HEK293 (cell line): ENCODE data around the gene CELF1.

Experiments used
- CTCF ChIA-PET: fragments of 350-600 bp; formaldehyde crosslinking; extraction: SDS; loops from one replicate; lab custom pipeline; 2021; ENCODE audit warnings: antibody characterized with exemption; lab: Yijun Ruan, JAX
- POLR2A ChIA-PET: fragments of 300-600 bp; formaldehyde crosslinking; extraction: SDS; loops from one replicate; lab custom pipeline; 2020; ENCODE audit warnings: antibody characterized with exemption, inconsistent platforms; lab: Yijun Ruan, JAX
- H3K27ac ChIP-seq: fragments of 200-500 bp; sonication (Bioruptor generic); 2 replicates; pipeline ENCODE4 v1.5.1; 2014; ENCODE audit warnings: low read depth, low read length, control low read depth, inconsistent platforms; ENCODE audit errors: extremely low read depth
- H3K36me3 ChIP-seq, 2 experiments: fragments of 200-500 bp in 1 of 2; sonication (Bioruptor generic) in 1 of 2; 1 replicate in 1 of 2; 2 replicates in 1 of 2; pipeline ENCODE4 v1.5.1; 2014 to 2017; ENCODE audit warnings: inconsistent platforms in 2 of 2, low read length in 2 of 2; ENCODE audit not compliant: control insufficient read depth in 2 of 2, insufficient read depth in 1 of 2
- H3K4me1 ChIP-seq: fragments of 200-500 bp; sonication (Bioruptor generic); 2 replicates; pipeline ENCODE4 v1.5.1; 2014; ENCODE audit warnings: mild to moderate bottlenecking, low read length, inconsistent platforms; ENCODE audit not compliant: control insufficient read depth, insufficient read depth
- H3K4me3 ChIP-seq: 2 replicates; pipeline ENCODE4 v1.5.1; 2011; ENCODE audit warnings: low read depth, mild to moderate bottlenecking, control low read depth, low read length, moderate library complexity
- H3K9me3 ChIP-seq: fragments of 200-500 bp; sonication (Bioruptor generic); 2 replicates; pipeline ENCODE4 v1.5.1; 2014; ENCODE audit warnings: low read depth, low read length, inconsistent platforms; ENCODE audit not compliant: control insufficient read depth, insufficient read depth
- GLI2 ChIP-seq: fragments of 450-650 bp; formaldehyde crosslinking; IDR thresholded peaks from 2 replicates; pipeline ENCODE4; 2017; ENCODE audit warnings: missing biosample characterization, missing genetic modification characterization, low read depth, borderline replicate concordance
- PRDM1 ChIP-seq: fragments of 450-650 bp; formaldehyde crosslinking; IDR thresholded peaks from 2 replicates; pipeline ENCODE4; 2016; ENCODE audit warnings: missing biosample characterization, missing genetic modification characterization
- SETDB1 ChIP-seq: IDR thresholded peaks from one replicate; pipeline ENCODE4 v1.6.1; 2017; ENCODE audit warnings: mild to moderate bottlenecking, low read length, moderate library complexity, mixed read lengths; ENCODE audit not compliant: insufficient read length
- SP7 ChIP-seq: fragments of 450-650 bp; formaldehyde crosslinking; IDR thresholded peaks from 2 replicates; pipeline ENCODE4 v1.5.1; 2016; ENCODE audit warnings: missing biosample characterization, missing genetic modification characterization
- TCF7L2 ChIP-seq: IDR thresholded peaks from 2 replicates; pipeline ENCODE4 v1.6.1; 2011; ENCODE audit warnings: low read depth, mild to moderate bottlenecking, inconsistent platforms, low read length, moderate library complexity, borderline replicate concordance
- ZFHX2 ChIP-seq: fragments of 450-650 bp; formaldehyde crosslinking; conservative IDR thresholded peaks from 2 replicates; pipeline ENCODE4 v1.5.1; 2016; ENCODE audit warnings: missing biosample characterization, missing genetic modification characterization
- ZFP41 ChIP-seq: fragments of 450-650 bp; formaldehyde crosslinking; IDR thresholded peaks from 2 replicates; pipeline ENCODE4 v1.5.1; 2016; ENCODE audit warnings: missing biosample characterization, missing genetic modification characterization, borderline replicate concordance
- ZIC2 ChIP-seq: fragments of 450-650 bp; formaldehyde crosslinking; IDR thresholded peaks from 2 replicates; pipeline ENCODE4 v1.5.1; 2016; ENCODE audit warnings: missing biosample characterization, missing genetic modification characterization
- ZNF184 ChIP-seq: fragments of 450-650 bp; IDR thresholded peaks from 2 replicates; pipeline ENCODE4 v1.5.1; 2018; ENCODE audit warnings: missing biosample characterization, mild to moderate bottlenecking, missing genetic modification characterization
- ZNF23 ChIP-seq: fragments of 450-650 bp; formaldehyde crosslinking; IDR thresholded peaks from 2 replicates; pipeline ENCODE4 v1.5.1; 2016; ENCODE audit warnings: missing biosample characterization, missing genetic modification characterization, borderline replicate concordance
- ZNF274 ChIP-seq, 2 experiments: fragments of 200-500 bp in 1 of 2; fragments of 450-650 bp in 1 of 2; sonication (Bioruptor generic) in 1 of 2; formaldehyde crosslinking in 1 of 2; IDR thresholded peaks; 2 replicates each; pipeline versions ENCODE4 v1.5.1 to v1.6.1; 2014 to 2016; ENCODE audit warnings: borderline replicate concordance in 1 of 2, inconsistent platforms in 1 of 2, low read length in 1 of 2, missing biosample characterization in 1 of 2, missing genetic modification characterization in 1 of 2
- ZNF423 ChIP-seq: fragments of 450-650 bp; formaldehyde crosslinking; IDR thresholded peaks from 2 replicates; pipeline ENCODE4 v1.5.1; 2016; ENCODE audit warnings: missing biosample characterization, missing genetic modification characterization
- ZNF501 ChIP-seq: fragments of 450-650 bp; formaldehyde crosslinking; IDR thresholded peaks from 2 replicates; pipeline ENCODE4 v1.5.1; 2016; ENCODE audit warnings: missing biosample characterization, missing genetic modification characterization
- ZNF555 ChIP-seq: fragments of 450-650 bp; formaldehyde crosslinking; conservative IDR thresholded peaks from 2 replicates; pipeline ENCODE4 v1.5.1; 2017; ENCODE audit warnings: missing biosample characterization, mild to moderate bottlenecking, missing genetic modification characterization, inconsistent platforms
- ZNF596 ChIP-seq: fragments of 450-650 bp; IDR thresholded peaks from 2 replicates; pipeline ENCODE4 v1.5.0; 2018; ENCODE audit warnings: missing biosample characterization, mild to moderate bottlenecking, missing genetic modification characterization, moderate library complexity
- ZNF600 ChIP-seq: fragments of 450-650 bp; formaldehyde crosslinking; IDR thresholded peaks from 2 replicates; pipeline ENCODE4 v1.5.1; 2016; ENCODE audit warnings: missing biosample characterization, missing genetic modification characterization
- ZNF621 ChIP-seq: fragments of 450-650 bp; formaldehyde crosslinking; IDR thresholded peaks from 2 replicates; pipeline ENCODE4 v1.5.1; 2017; ENCODE audit warnings: missing biosample characterization, missing genetic modification characterization
- ZNF629 ChIP-seq: fragments of 450-650 bp; formaldehyde crosslinking; IDR thresholded peaks from 2 replicates; pipeline ENCODE4 v1.5.1; 2017; ENCODE audit warnings: missing biosample characterization, missing genetic modification characterization
- ZNF785 ChIP-seq: fragments of 450-650 bp; formaldehyde crosslinking; IDR thresholded peaks from 2 replicates; pipeline ENCODE4 v1.5.1; 2016; ENCODE audit warnings: missing biosample characterization, missing genetic modification characterization
- TF ChIP-seq, protein P1 (sequence below): fragments of 450-650 bp; formaldehyde crosslinking; IDR thresholded peaks from 2 replicates; pipeline ENCODE4 v1.5.1; 2017; ENCODE audit warnings: missing biosample characterization, missing genetic modification characterization
- TF ChIP-seq, protein P2 (sequence below): fragments of 450-650 bp; formaldehyde crosslinking; IDR thresholded peaks from 2 replicates; pipeline ENCODE4 v1.5.1; 2016; ENCODE audit warnings: missing biosample characterization, missing genetic modification characterization
- TF ChIP-seq, protein P3 (sequence below): fragments of 450-650 bp; formaldehyde crosslinking; IDR thresholded peaks from 2 replicates; pipeline ENCODE4 v1.5.1; 2016; ENCODE audit warnings: missing biosample characterization, missing genetic modification characterization

The CELF1 gene

DNA sequence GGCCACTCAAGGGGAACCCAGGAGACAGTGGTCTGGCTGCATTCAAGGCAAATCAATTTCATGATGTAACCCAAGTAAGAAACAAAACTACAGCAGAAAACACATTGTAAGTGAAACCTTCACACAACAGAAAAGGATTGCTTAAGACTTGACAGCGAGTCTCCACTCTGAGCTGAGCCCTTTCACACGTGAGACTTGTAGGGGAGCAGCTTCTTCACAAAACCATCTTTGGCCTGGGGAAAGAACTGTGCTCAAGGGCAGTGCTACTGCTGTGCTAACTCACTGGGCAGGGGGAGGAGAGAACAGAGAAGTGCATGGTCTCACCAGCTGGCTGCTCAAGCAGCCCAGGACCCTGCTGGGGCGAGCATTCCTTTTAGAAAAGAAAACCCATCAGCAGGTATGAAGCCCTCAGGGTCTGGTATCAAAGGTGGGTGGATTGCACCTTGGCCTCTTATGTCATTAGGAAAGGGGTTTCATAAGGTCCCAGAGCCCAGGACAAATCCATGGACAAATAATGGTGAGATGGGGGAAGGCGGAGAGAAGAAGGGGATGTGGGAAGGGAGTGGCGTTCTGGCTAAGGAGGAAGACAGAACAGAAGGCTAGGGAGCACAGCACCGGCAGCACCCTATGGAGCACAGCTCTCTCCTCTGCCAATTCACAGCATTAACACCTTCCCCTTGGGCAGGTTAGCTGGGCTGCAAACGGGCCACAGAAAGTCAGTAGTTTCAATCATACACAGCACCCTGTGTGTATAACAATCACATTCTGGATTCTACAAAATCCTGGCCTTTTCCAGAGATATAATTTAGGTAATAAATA, 83.4 kb downstream of the CELF1 start:
- peaks cover 12 to 89% of the 10 kb centered on the region in 2 experiments for H3K36me3 ChIP-seq
- no peak overlapping the region for H3K4me3 ChIP-seq
- ChIA-PET POLR2A (no interaction called here), CTCF (interaction anchor here (1.2 kb wide), 1 partner anchor 82 kb away, joined by 4 read pairs; no protein-coding TSS in a partner anchor)
- peaks cover 11% of the 10 kb centered on the region for H3K4me1 ChIP-seq
- peak; percentile 62 for TF ChIP-seq PRDM1 (tag by site-specific recombination)
- no peak for TF ChIP-seq ZNF785 (tag by site-specific recombination)
- TF ChIP-seq ZNF423 (tag by site-specific recombination), result no peak
- peak; percentile 59; the same call in 1 of the 2 replicates for TF ChIP-seq ZNF600
- 0 out of 2 replicates have a peak, but pooled peaks have one; percentile 22 for TF ChIP-seq ZIC2
- no peak for TF ChIP-seq TCF7L2
- no peak overlapping the region for H3K27ac ChIP-seq
- H3K9me3 ChIP-seq, result no peaks in the 10 kb centered on the region

DNA sequence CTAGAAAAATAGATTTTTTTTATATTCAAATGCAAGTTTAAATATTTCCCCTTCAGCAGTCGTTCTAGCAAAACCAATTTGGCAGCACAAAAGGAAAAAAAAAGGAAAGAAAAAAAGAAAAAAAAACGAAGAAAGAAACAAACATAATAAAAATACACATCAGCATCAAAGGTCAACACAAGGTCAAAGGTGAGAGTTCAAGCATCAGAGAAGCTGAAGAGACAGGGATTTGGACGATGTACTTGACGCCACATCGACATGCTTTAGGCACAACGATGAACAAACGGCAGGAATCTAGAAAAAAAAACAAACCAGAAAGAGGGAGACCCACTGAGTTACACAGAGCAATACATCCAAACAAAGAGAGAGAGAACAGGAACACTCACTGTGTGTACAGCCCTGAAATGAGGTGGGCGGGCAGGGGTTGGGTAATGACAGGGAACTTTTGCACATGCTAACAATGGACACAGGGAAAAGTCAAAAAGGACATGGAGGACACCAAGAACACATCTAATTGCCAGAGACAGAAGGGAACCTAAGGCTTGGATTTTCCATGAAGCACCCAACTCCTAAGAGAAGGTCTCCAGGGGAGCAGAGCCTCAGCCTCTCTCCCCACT, 84.2 kb downstream of the CELF1 start:
- Histone ChIP-seq H3K4me3 (no peak overlapping the region), H3K27ac (no peak overlapping the region), H3K36me3 (peaks cover 9 to 87% of the 10 kb centered on the region in 2 experiments), H3K9me3 (no peaks in the 10 kb centered on the region), H3K4me1 (peaks cover 11% of the 10 kb centered on the region)
- TF ChIP-seq, protein P1, sequence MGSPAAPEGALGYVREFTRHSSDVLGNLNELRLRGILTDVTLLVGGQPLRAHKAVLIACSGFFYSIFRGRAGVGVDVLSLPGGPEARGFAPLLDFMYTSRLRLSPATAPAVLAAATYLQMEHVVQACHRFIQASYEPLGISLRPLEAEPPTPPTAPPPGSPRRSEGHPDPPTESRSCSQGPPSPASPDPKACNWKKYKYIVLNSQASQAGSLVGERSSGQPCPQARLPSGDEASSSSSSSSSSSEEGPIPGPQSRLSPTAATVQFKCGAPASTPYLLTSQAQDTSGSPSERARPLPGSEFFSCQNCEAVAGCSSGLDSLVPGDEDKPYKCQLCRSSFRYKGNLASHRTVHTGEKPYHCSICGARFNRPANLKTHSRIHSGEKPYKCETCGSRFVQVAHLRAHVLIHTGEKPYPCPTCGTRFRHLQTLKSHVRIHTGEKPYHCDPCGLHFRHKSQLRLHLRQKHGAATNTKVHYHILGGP (tag by site-specific recombination), result no peak
- TF ChIP-seq ZNF501 (tag by site-specific recombination) (no peak), ZNF274 (IDR thresholded peaks at IDR 0.05; ENCODE audit: low read length) (no peak), ZNF274 (tag by site-specific recombination; IDR thresholded peaks at IDR 0.05; ENCODE audit: borderline replicate concordance) (no peak), SETDB1 (no peak), ZNF621 (tag by site-specific recombination) (no peak), ZFP41 (tag by site-specific recombination) (no peak), ZNF23 (no peak), ZNF629 (tag by site-specific recombination) (no peak), ZFHX2 (tag by site-specific recombination) (peak; percentile 57), GLI2 (tag by site-specific recombination) (no peak), ZNF596 (tag by site-specific recombination) (no peak), ZIC2 (peak; percentile 35), SP7 (tag by site-specific recombination) (0 out of 2 replicates have a peak, but pooled peaks have one; percentile 16), ZNF555 (no peak), ZNF184 (tag by site-specific recombination) (no peak)
- TF ChIP-seq, protein P2, sequence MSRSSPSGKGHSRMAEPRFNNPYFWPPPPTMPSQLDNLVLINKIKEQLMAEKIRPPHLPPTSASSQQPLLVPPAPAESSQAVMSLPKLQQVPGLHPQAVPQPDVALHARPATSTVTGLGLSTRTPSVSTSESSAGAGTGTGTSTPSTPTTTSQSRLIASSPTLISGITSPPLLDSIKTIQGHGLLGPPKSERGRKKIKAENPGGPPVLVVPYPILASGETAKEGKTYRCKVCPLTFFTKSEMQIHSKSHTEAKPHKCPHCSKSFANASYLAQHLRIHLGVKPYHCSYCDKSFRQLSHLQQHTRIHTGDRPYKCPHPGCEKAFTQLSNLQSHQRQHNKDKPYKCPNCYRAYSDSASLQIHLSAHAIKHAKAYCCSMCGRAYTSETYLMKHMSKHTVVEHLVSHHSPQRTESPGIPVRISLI (tag by site-specific recombination), result peak; percentile 55; the same call in 1 of the 2 replicates
- TF ChIP-seq, protein P3, sequence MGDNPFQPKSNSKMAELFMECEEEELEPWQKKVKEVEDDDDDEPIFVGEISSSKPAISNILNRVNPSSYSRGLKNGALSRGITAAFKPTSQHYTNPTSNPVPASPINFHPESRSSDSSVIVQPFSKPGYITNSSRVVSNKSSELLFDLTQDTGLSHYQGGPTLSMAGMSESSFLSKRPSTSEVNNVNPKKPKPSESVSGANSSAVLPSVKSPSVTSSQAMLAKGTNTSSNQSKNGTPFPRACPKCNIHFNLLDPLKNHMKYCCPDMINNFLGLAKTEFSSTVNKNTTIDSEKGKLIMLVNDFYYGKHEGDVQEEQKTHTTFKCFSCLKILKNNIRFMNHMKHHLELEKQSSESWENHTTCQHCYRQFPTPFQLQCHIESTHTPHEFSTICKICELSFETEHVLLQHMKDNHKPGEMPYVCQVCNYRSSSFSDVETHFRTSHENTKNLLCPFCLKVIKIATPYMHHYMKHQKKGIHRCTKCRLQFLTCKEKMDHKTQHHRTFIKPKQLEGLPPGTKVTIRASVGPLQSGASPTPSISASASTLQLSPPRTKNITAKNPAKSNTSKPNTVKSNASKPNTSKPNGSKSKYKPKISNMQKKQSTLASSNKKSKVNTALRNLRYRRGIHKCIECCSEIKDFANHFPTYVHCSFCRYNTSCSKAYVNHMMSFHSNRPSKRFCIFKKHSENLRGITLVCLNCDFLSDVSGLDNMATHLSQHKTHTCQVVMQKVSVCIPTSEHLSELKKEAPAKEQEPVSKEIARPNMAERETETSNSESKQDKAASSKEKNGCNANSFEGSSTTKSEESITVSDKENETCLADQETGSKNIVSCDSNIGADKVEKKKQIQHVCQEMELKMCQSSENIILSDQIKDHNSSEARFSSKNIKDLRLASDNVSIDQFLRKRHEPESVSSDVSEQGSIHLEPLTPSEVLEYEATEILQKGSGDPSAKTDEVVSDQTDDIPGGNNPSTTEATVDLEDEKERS (tag by site-specific recombination), result no peak
- ChIA-PET POLR2A (no interaction called here), CTCF (no interaction called here)
